NOMO-1 treated with DMSO at 0.1 percent for 48 hours (cell line): ENCODE measurements around the gene PPM1H.

Experiments
- DNase-seq: peaks from one replicate; lab custom pipeline; 2025; ENCODE audit not compliant: unreplicated experiment; lab: John Stamatoyannopoulos, UW

The PPM1H gene

DNA sequence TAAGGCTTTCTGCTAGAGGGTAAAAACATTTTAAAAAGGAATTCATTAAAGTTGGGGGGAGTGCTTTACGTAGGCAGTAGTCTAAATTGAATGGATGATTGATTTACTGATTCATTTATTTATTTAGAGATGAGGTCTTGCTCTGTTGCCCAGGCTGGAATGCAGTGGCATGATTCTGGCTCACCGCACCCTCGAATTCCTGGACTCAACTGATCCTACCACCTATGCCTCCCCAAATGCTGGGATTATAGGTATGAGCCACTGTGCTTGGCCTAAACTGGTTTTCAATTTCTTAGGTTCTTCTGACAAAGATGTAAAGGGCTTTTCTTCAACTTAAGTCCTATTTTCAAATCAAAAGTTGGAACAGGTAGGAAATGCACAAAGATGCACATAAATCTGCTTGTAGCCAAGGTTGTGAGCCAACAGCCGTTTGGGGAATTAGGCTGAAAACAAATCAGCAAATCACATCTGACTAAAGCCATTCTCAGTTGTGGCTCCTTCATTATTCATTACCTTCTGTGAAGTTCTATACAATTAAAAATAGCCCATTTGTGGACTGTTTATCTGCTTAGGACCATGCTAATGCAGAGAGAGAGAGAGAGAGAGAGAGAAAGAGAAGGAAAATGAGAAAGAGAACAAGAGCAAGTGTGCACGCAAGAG is 218.0 kb downstream of the PPM1H start:
- no peak for DNase-seq

DNA sequence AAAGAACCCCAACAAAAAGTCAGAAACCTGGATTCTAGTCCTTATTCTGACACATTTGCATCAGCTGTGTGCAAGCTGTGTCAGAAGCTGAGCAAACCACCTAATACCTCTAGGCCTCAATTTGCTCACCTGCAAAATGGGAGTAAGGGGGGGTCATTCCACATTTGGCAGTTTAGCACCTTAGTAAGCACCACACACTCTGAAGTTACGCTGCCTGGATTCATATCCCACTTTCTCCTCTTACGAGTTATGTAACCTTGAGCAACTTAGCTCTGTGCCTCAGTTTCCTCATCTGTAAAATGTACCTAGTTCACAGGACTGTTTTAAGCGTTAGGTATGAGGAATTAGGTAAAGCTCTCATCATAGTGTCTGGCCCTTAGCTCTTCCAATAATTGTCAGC is 218.9 kb downstream of the PPM1H start:
- DNase-seq: no peak

DNA sequence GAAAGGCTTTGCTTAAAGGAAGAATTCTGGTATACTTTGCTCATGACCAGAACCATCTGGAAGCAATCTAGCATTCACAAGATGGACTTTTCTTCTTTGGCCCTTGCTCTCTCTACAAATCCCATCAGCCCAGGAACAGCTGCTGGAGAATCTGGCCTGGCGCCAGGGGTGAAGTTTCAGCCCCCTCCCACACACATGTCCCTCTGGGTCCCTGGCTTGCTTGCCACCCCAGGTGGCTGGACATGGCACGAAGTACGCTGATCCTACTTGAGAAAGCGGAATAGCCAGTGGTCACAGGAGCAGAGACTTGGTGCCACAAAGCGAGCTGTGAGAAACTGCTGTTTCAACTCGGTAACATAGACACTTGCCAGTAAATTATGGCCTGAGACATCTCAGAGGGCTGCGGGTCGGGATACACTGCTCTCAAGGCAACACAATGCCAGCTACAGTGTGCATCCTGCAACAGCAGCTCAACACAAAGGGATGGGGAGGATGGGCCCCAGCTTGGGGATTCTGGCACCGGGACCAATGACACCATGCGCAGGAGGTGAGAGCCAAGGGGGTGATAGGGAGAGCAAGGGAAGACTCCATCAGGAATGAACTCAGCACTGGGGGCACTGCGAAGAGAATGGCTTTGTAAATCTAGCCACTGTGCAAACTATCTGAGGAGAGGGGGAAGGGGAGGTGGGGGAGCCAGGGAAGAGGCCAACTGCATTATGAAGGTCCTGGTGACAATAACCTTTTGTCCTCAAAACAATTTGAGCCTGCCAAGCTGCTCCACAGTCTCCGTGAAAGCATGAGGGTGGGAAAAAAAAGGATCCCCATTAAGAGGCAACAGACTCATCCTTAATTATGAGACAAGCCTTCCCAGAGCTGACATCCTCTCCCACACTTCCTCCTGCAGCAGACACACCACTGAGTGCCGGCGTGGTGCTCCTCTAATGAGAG is 219.9 kb downstream of the PPM1H start:
- DNase-seq: no peak

DNA sequence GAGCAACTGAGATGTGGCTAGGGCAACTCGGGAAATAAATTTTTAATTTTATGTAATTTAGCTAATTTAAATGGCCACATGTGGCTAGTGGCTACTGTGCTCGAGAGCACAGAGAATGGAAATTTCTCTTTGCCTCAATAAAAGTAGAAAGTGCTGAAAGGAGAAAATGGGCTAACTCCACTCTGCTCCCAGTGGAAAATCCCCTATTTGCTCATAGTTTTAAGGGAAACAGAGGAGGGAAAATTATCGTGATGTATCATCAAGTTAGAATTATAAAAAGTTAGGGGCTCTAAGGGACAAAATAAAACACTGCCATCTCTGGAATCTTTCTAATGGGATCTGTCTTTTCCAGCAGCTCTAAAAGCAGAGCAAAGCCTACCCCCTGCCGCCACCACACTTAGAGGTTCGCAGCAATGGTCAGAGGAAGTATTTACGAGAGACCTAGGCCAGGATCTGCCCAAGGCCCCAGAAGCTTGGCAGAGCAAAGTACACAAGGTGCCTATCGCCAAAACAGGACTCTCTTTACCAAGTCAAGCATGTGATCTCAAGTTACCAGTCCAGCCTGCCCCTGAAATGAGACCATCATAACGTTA is 220.7 kb downstream of the PPM1H start:
- no peak for DNase-seq

DNA sequence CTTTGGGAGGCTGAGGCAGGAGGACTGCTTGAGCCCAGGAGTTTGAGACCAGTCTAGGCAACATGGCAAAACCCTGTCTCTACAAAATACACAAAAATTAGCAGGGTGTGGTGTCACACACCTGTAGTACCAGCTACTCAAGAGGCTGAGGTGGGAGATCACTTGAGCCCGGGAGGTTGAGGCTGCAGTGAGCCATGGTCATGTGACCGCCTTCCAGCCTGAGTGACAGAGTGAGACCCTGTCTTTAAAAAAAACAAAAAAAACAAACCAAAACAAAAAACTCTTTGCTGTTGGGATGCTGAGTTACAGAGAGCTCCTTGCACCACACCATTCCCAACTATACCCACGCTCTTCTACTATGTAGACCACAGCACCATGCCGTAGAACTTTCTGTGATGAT is 221.2 kb downstream of the PPM1H start:
- DNase-seq: no peak

DNA sequence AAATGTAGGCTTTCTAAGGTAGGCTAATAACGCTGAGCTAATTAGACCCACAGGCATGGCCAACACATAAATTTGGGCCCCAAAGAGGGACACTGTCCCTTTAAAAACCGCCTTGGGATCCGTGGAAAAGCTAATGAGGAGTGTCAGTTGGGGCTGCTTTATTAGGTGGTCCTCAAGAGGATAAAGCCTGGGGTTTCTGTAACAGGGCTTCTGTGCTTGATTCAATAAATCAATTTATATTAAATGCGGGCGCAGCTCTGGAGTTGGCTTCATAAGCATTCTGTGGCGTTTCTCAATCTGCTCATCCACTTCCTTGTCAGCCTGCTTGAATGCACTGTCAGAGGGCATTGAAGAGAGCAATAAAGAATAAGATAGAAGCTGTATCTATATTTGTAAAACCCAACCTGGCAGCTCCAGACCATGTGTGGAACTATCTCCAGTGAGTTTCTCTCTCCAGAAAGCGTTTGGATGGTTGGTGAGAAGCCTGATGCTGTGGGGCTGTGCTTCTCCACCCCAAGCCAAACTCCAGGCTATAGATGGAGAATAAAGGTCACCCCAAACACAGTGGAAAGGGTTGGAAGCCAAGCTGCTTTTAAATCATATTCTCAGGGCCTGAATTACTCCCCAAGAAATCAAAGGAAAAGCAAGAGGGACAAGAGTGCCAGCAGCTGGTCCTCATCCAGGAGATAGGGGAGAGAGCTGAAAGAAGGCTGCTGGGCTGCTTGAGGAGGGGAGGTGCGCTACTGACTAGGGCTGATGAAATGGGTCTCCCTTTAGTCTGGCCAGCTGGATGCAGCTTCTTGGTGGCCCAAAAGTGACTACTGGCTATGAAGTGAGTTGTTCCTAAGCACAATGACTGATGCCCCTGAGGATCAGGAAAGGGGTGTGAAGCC is 222.0 kb downstream of the PPM1H start:
- DNase-seq: no peak

DNA sequence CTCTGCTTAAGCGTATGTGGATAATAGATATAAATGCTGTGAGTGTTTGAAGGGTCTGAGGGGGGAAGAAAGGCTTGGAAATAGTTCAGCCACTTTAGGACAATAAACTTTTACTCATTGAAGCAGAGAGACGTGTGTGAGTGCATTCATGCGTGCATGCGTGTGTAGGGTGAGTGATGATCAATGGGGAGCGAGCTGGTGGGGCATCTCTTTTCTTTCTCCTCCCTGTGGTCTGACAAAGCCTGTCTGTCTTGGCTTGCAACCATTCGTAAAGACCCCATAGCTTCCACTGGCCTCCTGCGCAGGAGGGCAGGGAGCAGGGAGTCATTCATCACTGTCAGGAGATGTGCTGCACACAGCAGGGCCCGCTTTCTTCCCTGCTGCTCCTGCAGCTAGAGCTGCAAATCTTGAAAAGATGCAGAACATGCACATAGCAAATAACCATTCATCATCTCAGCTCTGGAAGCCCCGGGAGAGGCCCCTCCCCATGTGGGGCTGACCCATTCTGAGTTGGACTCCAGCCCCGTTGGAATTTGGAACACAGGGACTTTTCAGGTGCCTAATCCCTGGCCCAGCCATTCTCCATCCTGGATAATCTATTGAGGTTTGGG is 223.2 kb downstream of the PPM1H start:
- no peak for DNase-seq

DNA sequence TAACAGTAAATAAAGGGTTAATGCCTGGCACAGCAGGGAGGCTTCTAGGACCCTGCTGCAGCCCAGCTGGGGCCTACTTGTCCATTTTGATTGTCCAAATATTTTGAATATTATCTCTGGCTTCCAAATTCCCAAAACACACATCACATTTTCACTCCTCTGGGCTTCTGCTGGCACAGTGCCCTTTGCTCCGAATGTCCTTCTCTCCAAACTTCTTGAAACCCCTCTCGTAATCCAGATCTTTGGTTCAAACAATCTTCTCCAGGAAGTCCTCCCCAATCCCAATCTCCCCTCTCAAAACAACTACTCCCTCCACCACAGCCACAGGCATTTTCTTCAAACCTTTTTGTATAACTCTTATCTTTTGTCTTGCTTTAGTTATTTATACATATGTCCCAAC is 225.6 kb downstream of the PPM1H start:
- no peak for DNase-seq

DNA sequence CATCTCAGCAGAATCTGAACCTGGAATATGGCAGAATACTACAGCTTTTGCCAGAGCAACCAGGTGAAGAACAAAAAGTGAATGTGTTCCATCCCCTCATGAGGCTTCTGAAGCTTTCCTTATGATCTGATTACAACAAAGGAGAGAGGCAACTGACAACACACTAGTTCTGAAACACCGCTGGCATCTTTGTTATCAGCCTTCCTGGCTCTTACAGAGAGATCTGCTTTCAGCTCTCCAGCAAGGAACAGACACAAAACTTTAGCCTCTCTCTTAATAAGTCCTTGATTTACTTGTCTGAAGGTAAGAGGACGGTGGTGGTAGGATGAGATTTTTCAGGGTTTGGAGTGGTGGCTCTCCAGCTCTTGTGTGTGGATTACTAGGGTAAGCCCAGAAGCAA is 227.0 kb downstream of the PPM1H start:
- no peak for DNase-seq

DNA sequence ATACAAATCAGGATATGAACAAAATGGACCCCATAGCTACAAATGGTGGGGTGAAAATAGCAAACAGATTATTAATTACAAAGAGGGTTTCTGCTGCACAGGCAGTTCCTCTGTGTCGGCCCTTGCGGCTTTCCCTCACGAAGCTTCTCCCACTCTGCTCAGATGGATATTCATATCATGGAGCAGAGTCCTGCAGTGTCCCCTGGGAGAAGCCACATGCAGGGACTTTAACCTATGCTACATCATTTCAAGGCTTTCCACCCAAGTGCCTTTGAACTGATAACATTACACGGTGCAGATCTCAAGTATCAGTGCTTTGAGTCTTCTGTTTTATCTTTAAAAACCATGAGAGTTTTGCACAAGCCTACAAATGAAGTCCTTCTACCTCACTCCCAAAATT is 229.1 kb downstream of the PPM1H start:
- DNase-seq: no peak

DNA sequence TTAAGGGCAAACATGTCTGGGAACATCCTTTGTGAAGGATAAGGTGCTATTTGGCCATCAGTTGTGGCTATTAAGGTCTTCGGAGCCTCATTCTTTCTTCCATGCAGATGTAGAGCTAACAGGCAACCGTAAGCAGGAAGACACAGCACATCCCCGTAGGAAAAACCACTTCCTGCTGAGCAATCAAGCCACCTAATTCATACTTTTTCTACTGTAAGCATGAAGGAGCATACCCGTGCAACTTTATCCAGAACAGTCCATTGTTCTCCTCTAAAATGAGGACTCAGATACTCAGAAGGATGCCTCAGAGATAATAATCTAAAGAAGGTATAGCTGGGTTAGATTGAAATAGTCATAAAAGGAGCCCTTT is 232.0 kb downstream of the PPM1H start:
- no peak for DNase-seq

DNA sequence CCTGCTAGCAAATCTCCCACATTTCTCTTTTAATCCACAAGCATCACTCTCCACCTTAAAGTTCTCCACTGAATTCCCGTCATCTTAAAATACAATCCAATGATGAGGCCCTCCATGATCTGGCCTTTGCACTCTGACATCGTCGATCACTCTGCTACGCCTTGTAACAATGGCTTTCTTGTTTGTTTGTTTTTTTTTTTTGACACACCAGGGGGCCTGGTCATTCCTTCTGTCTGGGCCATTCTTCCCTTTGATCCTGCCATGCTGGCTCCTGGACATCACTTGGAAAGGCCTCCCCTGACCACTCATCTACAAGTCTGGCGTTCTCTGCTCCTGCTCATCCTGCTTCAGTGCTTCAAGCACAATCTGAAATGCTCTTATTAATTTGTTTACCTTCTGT is 233.5 kb downstream of the PPM1H start:
- no peak for DNase-seq

DNA sequence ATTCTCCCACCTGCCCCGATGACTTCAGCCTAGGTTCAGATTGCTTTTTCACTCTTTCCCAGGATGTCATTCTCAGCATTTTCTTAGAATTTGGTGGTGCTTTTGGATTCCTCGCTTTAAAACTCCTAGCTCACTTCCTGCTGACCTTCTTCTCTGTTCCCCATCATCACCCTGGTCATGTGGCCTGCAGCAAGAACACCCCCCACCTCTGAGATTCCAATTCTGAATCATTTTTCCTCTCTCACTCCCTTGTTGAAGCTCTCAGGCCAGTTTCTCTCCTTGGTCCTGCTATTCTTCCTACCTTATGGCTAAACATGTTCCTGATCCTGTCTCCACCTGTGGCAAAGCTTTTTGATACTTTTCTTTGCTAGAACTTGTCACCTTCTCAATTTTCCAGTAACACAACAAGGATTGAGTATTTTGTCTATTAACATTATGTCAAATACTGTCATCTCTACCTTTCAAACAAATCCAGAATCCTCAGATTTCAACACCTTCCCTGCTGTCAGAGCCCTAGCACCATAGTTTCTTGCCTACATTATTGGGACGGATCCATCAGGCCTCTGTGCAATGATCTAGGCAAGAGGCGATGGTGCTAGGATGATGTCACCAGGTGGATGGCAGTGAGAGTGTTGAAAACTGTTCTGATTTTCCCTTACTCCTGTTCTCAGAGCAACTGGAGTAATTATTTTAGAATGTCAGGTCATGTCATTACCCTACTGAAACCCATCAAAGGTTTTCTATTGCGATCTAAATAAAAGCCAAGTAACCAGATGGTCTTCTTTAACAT is 234.7 kb downstream of the PPM1H start:
- no peak for DNase-seq

DNA sequence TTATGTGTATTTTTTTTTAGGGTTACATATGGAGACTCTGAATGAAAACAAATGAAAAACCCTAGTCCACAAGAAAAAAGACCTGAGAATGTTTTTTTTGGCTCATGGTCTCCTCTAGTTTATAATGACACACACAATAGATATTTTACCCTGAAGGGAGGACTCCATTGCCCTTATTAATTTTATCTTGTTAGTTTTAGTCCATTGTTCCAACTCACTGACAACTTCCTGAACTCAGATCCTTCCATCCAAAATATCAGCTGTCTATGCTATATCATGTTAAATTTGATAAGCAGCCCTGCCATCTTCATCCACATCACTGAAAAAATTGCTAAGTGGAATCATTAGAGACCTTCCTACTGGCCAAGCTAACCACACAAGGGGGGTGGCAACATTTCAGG is 236.2 kb downstream of the PPM1H start:
- DNase-seq: no peak

DNA sequence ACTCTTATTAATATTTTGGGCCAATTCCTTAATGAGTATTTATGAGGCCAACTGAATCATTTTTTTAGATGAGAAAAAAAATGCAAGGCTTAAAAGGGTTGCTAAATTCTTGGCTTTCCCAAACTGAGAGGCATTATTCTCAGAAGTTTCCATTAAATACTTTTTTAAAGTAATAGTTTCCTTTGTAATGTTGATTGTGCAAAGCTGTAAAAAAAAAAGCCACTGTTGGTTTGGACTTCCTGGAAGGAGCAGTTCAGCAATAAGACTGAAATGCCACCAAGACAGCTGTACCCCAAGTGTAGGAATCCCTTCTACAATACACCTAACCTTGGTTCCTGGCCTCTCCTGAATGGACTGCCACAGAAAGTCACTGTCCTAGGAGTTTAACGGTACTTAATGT is 237.1 kb downstream of the PPM1H start:
- no peak for DNase-seq

DNA sequence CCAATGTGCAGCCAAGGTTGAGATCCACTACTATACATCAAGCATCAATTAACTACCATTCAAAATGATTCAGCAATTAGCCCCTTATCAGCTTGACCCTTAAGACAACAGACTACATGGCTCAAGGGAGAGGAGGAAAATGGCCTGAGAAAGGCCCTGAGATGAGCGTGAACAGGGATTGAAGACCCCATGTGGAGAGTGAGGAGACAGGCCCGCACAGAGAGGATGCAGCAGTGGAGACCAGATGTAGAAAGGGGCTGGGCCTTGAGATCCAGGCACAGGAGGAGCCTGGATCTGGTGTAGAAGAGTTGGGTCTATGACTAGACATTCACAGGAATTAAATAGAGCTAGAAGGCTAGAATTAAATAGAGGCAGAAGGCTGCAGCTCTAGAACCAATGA is 239.3 kb downstream of the PPM1H start:
- no peak for DNase-seq

DNA sequence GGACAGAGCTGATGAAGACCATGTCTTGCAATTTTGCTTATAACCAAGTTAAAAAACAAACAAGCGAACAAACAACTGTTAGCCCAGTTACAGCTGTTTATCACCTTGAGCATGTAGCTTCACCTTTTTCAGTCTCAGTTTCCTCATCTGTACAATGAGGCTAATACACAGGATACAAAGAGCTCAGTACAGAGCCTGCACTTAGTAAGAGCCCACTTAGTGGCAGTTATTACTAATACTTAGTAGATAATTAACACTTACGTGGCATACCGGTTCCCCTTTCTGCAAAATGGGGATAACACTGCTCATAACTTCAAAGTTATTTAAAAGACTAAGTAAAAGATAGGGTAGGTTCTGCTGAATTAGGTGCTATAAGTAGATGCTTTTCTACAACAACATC is 240.3 kb downstream of the PPM1H start:
- DNase-seq: no peak

DNA sequence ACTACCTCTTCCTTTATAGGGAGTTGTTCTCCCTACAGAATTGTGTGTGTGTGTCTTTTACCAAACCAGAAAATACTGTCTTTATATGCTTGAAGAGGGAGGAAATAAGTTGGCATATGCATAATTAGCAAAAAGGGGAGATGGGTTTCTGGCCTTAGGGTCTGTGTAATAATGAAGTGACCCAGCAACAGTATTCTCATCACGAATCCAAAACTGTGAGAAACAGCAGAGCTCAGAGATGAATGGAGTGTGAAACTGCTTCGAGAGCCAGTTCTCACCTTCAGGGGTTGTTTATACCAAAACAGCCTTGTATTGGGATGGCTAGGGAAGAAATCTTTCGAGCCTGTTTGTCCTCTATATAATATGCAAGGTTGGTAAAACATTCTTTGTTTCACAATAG is 240.8 kb downstream of the PPM1H start:
- DNase-seq: no peak

DNA sequence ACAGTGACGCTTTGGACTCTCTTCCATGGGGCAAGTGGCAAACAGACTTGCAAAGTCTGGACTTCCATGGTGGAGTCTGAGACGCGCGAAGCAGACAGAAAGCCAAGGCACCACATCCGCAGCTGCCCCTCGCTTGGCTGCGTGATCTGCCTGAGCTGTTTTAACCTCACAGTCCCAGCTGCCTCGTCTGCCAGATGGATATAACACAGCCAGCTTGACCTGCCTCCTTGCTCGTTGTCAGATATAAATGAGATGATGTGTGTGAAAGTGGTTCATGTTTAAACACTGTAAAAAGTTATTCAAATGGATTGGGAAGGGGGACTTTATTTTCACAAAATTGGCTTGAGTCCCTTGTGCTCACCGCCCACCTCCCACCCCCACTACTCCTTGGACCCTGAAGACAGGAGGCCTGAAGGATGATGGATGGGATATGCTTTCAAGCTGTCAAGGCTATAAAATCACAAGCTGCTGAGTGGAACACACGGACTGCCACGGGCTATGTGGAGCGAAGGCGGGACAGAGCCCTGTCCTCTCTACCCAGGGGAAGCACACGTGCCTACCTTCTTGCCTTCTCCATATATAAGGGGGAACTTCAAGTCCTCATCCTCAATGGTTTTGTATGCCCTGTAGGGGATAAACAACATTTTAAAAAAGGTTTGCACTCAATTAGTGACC is 241.4 kb downstream of the PPM1H start:
- DNase-seq: no peak
